GM19463 (cell line): ENCODE results near the gene CD3E.
"Not testable (repeated sequence)": the region's sequence is repeated elsewhere in the genome, so short reads cannot be mapped to it uniquely, and the experiment has no call there.

Source experiments
- ATAC-seq: cut with Tn5 transposase; IDR thresholded peaks from one replicate; pipeline ENCODE4 v1.9.1; 2021; ENCODE audit warnings: mild to moderate bottlenecking, moderate library complexity; ENCODE audit not compliant: unreplicated experiment

CD3E gene

GRCh38 chr11:118290923-118291322 is 13.6 kb upstream of the CD3E start:
- no peak for ATAC-seq

DNA sequence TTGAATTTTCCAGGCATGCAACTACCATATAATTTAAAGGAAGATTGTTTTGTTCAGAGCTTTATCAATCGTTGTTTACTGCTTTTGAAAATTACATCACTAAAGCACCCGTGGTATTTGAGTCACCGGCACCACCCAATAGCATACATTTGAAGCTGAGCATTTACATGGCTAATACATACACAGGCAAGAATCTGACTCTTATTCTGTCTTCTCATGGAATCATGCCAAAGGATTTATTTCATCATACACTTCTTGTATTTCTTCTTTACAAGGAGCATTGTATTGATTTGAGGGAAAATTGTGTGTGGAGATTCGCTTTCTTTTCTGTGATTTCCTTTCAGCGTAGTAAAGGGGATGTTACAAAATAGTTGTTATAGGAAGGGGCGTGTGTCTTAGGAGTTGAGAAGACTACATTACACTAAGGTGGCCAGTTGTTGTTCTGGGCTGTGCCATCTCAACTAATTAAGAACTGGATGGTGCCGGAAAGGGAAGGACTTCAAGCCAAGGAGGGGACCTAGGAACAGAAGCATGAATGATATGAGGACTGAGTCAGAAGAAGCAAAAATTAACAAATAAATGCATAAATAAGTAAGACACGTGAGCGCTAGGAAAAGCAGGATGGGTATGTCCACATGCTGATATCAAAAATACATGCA is 12.9 kb upstream of the CD3E start:
- no peak for ATAC-seq

DNA sequence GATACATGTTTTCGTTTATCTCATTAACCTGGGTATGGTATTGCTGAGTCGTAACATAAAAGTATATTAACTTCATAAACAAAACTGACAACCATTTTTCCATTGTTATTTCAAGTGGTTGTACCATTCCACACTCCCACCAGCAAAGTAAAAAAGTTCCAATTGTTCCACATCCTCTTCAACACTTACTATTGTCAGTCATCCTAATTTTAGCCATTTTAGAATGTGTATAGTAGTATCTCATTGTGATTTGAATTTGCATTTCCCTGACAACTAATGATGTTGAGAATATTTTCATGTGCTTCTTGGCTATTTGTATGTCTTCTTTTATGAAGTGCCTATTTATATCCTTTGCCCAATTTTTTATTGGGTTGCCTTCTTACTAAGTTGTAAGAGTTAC is 10.5 kb upstream of the CD3E start:
- ATAC-seq: no peak

- no peak for ATAC-seq
Observed at GRCh38 chr11:118295199-118295598, 9.3 kb upstream of the CD3E start.

DNA sequence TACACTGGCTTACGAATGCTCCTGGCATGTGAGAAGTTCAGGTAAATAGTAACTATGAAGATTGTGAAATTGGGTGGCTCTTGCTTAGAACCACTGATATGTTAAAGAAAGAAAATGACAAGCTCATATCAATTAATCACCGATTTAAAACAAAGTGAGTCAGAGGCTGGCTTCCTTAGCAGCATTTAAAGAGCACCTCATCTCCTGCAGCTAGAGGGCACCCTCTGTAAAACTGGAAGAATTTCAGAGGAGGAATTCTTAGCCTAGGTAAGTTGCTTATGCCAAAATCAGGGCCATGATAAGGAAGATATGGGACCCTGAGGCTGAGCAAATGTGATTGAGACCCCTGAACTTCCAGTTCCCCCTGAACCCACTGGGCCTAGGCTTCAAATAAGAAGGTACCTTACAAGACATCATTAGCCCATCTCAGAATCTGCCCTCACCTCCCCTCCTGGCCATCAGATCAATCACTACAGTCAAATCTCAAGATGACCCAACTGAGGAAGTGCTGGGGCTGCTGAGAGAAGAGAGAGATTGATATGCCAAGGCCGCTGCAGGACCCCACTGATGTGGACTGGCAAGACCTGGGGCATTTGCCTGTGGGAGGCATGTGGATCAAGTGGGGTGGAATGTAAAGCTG is 8.6 kb upstream of the CD3E start:
- no peak for ATAC-seq

GRCh38 chr11:118301600-118302195 is 2.8 kb upstream of the CD3E start:
- no peak for ATAC-seq

DNA sequence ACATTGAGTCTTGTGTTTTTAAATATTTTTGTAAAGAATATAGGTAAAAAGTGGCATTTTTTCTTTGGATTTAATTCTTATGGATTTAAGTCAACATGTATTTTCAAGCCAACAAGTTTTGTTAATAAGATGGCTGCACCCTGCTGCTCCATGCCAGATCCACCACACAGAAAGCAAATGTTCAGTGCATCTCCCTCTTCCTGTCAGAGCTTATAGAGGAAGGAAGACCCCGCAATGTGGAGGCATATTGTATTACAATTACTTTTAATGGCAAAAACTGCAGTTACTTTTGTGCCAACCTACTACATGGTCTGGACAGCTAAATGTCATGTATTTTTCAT is 333 bp upstream of the CD3E start:
- no peak for ATAC-seq

DNA sequence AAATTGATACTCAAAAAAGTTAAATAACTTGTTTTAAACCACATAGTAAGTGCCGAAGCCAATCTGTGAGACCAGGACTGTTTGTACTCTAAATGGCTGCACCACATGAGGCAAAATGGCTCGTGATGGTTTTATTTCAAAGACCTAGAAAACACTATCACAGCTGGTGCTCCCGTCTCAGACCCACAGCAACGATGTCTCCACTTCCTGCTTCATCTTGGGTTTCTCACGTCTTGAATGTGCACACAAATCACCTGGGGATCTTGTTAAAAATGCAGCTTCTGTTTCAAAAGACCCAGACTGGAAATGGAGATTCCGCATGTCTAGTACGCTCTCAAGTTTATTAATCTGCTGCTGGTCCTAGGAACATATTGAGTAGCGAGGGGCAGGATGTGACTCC is 1.2 kb downstream of the CD3E start:
- no peak for ATAC-seq

- ATAC-seq: no peak
Observed at GRCh38 chr11:118306556-118306955, 2.0 kb downstream of the CD3E start.

- not testable (repeated sequence) for ATAC-seq
Observed at GRCh38 chr11:118308995-118309528, 4.5 kb downstream of the CD3E start.

DNA sequence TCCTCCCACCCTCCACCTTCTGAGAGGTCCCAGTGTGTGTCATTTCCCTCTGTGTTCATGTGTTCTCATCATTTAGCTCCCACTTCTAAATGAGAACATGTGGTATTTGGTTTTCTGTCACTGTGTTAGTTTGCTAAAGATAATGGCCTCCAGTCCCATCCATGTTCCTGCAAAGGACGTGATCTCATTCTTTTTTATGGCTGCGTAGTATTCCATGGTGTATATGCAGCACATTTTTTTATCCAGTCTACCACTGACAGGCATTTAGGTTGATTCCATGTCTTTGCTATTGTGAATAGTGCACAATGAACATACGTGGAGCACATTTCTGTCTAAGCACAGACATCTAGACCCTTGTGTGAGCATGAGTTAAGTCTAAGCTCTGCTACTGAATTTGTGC is 5.7 kb downstream of the CD3E start:
- ATAC-seq: no peak

DNA sequence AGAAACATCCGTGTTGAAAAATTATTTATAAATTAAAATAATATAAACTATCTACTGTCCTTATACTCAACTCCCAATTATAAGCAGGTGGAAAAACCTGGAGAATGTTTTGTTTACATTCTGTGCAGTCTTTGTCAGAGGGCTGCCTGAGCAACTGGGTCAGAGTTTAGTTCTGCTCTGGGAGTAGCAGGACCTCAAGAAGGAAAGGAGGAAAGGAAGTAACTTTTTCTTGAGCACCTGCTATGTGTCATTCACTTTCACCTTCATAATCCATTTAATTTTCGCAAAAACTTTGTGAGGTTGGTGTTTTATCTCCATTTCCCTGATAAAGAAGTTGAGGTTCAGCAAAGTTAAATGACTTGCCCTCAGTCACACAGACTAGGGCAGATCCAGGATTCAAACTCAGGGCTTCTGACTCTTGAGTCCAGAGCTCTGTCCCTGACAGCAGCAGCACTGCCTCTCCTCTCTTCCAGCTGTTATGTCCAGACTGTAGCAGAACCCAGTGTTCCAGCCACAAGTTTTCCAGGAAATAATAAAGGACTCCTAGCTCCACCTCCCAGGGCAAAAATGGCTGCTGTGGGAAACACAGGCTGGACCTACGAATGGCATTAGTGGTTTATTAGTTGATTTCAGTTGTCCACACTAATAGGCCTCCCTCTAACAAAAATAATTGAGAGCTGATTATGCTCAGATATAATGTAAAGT is 6.4 kb downstream of the CD3E start:
- no peak for ATAC-seq

DNA sequence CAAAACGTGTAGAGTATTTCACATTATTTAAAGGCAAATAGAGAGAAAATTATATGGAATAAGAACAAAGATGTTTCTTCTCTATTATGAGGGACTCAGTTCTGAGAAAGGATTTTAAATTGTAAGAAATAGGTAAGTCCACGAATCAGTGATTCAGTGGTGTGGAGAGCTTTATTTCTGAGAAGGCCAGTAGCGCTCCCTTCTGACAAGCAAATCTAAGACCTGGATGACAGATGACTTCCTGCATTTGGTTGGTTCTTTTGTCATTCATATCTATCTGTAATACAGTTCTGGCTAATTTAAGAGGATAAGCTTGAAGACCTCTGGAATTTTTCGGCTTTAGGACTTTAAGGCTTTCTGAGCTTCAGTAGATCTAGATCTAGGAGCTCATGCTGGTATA is 7.0 kb downstream of the CD3E start:
- ATAC-seq: no peak

GRCh38 chr11:118312328-118312727 is 7.8 kb downstream of the CD3E start:
- no peak for ATAC-seq

DNA sequence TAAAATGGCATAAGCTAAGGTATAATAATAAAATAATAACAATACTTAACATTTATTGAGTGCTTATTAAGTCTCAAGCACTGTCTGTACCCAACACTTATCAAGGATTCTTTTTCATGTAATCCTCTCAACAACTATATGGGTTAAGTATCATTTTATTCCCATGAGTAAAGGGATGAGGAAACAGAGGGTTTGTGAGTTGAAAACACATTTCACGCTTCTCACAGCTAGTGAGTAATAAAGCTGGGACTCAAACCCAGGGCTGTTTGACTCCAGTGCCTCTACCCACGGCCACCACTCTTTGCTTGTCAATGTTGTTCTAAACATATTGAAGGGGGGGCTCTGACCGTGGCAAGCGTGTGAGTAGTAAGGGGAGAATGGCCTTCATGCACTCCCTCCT is 8.7 kb downstream of the CD3E start:
- no peak for ATAC-seq

DNA sequence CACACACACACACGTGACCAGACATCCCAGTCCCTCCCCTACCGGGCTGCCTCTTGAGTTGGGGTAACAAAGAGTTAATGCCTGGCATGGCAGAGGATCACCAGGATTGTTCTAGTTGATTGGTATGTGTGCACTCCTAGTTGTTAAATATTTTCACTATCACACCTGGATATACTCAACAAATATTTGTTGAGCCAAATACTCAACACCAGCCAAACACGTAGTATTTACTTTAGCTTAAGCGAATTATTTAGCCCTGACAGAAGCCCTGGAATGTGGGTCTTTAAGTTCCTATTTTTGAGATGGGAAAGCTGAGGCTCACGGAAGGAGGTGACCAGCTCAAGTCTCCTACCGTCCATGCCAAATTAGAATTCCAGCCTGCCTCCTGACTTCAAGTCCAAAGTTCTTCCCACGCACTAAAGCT is 10.5 kb downstream of the CD3E start:
- no peak for ATAC-seq

- ATAC-seq: no peak
Observed at GRCh38 chr11:118318124-118318523, 13.6 kb downstream of the CD3E start.

GRCh38 chr11:118318581-118319336 is 14.2 kb downstream of the CD3E start:
- ATAC-seq: no peak

DNA sequence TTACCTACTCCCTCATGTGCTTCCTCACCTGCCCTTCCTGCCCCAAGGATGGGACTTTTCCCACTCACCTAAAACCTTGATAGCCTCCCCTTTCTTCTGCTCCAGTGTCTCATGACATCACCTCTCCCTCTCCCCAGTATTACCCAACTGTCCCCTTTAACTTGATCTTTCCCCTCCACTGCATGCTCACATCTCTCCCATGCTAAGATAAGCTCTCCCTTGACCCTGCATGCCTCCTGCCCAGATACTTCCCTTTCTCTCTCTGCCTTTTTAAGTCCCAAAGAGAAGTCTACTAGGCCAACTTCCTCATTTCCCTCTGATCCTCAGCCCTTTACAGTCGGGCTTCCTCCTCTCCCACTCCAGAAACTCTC is 14.8 kb downstream of the CD3E start:
- no peak for ATAC-seq

GRCh38 chr11:118320515-118320914 is 16.0 kb downstream of the CD3E start:
- no peak for ATAC-seq
